Activated CD4-positive, alpha-beta memory T cell treated with anti-CD3 and anti-CD28 coated beads, Interleukin-2, amount 10 ng/mL, durations not matched to agents 7 days and 5 days (primary cell): ENCODE results near the gene KLHL3. TPM values are rescaled to one million over a fixed set of nuclear protein-coding genes. Genes with fewer than 3 reads are reported as not detected.

Experiments
- CTCF ChIA-PET: fragments of 350-600 bp; sonication (Branson Sonifier 250); formaldehyde crosslinking; loops from one replicate; lab custom pipeline; 2021; ENCODE audit warnings: antibody characterized with exemption, inconsistent platforms; lab: Charles Lee
- POLR2A ChIA-PET: fragments of 350-600 bp; sonication (Branson Sonifier 250); formaldehyde crosslinking; loops from one replicate; lab custom pipeline; 2021; ENCODE audit warnings: antibody characterized with exemption; lab: Charles Lee
- DNase-seq: peaks from one replicate; pipeline ENCODE4 v3.0.0-alpha.2; 2020
- H3K27ac Mint-ChIP-seq: one replicate; pipeline ENCODE4 v1.8.0; 2021; ENCODE audit warnings: mild to moderate bottlenecking, mixed read lengths
- H3K27me3 Mint-ChIP-seq: one replicate; pipeline ENCODE4 v1.8.0; 2021; ENCODE audit warnings: mixed read lengths
- H3K36me3 Mint-ChIP-seq: one replicate; pipeline ENCODE4 v1.8.0; 2021; ENCODE audit warnings: low read depth, mixed read lengths
- H3K4me1 Mint-ChIP-seq: one replicate; pipeline ENCODE4 v1.8.0; 2021; ENCODE audit warnings: mixed read lengths
- H3K4me3 Mint-ChIP-seq: one replicate; pipeline ENCODE4 v1.8.0; 2021; ENCODE audit warnings: mild to moderate bottlenecking, mixed read lengths
- H3K9me3 Mint-ChIP-seq: one replicate; pipeline ENCODE4 v1.8.0; 2021; ENCODE audit warnings: mixed read lengths
- total RNA-seq, 2 experiments: library from RNA; stranded (reverse); gene quantifications; one replicate each; pipeline ENCODE4 v1.2.3, GENCODE V29; 2021

KLHL3 gene
- total RNA-seq, 2 experiments from 2014 or later: 2.8 to 3.6 TPM

DNA sequence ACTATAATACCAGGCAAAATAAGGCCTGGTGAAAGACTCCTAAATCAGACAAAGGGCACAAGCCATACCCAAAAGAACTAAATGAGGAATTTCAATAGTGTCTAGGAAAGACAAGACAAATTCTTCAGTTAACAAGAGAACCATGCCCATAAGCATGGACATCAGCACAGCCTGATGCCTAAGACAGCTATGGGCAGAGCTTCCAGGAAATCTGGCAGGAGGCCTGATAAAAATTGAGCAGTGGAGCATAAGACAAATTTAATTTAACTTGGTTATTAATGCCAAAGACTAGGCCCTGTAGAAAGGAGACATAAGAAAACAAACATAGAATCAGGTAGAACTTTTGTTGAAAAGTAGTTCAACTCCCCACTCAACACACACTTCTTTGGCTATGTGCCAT, 17.3 kb downstream of the KLHL3 start:
- ChIA-PET POLR2A (no interaction called here), CTCF (interaction anchor here (1.0 kb wide), 1 partner anchor 58 kb away, joined by 3 read pairs; no protein-coding TSS in a partner anchor)
- Mint-ChIP-seq H3K27me3 (no peaks in the 10 kb centered on the region), H3K4me3 (no peak overlapping the region), H3K9me3 (no peaks in the 10 kb centered on the region), H3K4me1 (no peaks in the 10 kb centered on the region), H3K36me3 (no peaks in the 10 kb centered on the region), H3K27ac (no peak overlapping the region)
- no peak for DNase-seq

DNA sequence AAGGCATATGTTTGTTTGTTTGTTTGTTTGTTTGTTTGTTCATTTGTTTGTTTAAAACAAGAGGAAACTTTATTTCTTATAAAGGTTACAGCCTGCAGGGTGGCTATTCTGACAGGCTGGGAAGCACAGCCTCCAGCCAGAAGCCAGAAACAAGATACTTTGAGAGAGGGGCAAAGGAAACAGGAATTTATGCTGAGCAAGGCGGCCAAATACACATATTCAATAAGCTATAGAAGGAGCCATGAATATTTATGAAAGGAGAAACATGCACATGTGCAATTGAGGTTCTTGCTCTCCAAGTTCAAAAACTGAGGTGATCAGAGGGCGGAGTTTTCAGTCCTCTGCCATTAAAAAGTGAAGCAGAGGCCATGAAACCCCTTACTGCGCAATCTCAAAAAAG, 19.6 kb downstream of the KLHL3 start:
- ChIA-PET POLR2A (no interaction called here), CTCF (no interaction called here)
- no peaks in the 10 kb centered on the region for H3K4me1 Mint-ChIP-seq

DNA sequence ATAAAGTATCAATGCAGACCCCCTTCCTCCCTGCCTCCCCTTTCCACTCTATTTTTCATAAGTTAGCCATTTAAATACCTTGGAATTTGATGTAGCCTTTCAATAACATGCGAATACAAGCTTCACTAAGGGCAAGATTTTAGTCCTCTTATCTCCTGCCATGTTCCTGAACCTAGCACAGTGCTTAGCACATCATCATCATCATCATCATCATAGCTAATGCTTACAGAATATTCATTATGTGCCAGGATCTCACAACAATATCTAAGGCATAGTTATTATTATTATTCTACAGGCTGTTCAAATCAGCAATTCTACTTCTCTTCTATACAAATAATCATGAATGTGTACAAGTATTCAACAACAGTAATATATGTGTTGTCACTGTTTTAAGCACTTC, 20.4 kb downstream of the KLHL3 start:
- DNase-seq: no peak
- H3K27me3 Mint-ChIP-seq: no peaks in the 10 kb centered on the region
- H3K4me1 Mint-ChIP-seq: no peaks in the 10 kb centered on the region
- H3K27ac Mint-ChIP-seq: no peak overlapping the region
- peaks cover 3% of the 10 kb centered on the region for H3K36me3 Mint-ChIP-seq
- ChIA-PET POLR2A (no interaction called here), CTCF (interaction anchor here (1.0 kb wide), 1 partner anchor 27 kb away, joined by 4 read pairs; no protein-coding TSS in a partner anchor)
- H3K4me3 Mint-ChIP-seq: no peak overlapping the region
- peaks cover 2% of the 10 kb centered on the region for H3K9me3 Mint-ChIP-seq

More for the DNA sequence above, 19.6 kb downstream of the KLHL3 start:
- no peak overlapping the region for H3K4me3 Mint-ChIP-seq
- H3K27me3 Mint-ChIP-seq: no peaks in the 10 kb centered on the region
- peaks cover 2% of the 10 kb centered on the region for H3K9me3 Mint-ChIP-seq
- no peaks in the 10 kb centered on the region for H3K36me3 Mint-ChIP-seq
- DNase-seq: no peak
- H3K27ac Mint-ChIP-seq: no peak overlapping the region

DNA sequence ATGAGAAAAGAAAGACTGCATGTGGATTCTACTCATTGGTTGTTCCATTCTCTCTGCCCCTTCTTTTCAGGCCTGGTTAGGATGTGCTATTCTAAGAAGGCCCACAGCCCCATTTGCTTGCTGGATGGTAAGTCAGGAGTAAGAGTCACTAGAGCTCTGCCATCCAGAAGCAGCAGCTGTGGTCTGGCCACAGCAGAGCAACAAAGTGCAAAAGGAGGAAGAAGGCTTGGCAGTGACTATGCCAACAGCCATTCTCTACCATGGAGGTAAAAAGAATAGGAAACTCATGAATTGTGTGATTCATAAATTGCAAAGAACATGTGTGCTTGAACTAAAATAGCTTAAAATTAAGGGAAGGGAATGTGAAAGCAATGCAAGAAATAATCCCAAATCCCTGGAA, 20.9 kb downstream of the KLHL3 start:
- ChIA-PET CTCF (interaction anchor here (1.0 kb wide), 1 partner anchor 27 kb away, joined by 4 read pairs; no protein-coding TSS in a partner anchor), POLR2A (no interaction called here)
- no peak overlapping the region for H3K4me3 Mint-ChIP-seq
- no peaks in the 10 kb centered on the region for H3K4me1 Mint-ChIP-seq
- H3K27me3 Mint-ChIP-seq: no peaks in the 10 kb centered on the region
- DNase-seq: no peak
- H3K36me3 Mint-ChIP-seq: peaks cover 3% of the 10 kb centered on the region
- H3K27ac Mint-ChIP-seq: no peak overlapping the region
- peaks cover 2% of the 10 kb centered on the region for H3K9me3 Mint-ChIP-seq

DNA sequence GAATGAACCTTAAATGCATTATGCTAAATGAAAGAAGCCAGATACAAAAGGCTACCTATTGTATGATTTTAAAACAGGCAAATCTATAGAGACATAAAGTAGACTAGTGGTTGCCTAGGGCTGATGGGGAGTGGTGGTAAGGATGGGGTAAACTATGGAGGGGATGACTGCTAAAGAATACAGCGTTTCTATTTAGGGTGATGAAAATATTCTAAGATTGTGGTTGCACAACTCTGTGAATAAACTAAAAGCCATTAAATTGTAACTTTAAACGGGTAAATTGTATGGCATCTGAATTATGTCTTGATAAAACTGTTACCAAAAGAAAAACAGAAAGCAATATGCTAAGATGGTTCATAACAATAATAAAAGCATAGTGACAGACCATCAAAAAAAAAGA, 21.4 kb downstream of the KLHL3 start:
- ChIA-PET POLR2A (no interaction called here), CTCF (interaction anchor here (1.0 kb wide), 1 partner anchor 28 kb away, joined by 4 read pairs; no protein-coding TSS in a partner anchor)
- no peaks in the 10 kb centered on the region for H3K27me3 Mint-ChIP-seq
- no peak overlapping the region for H3K27ac Mint-ChIP-seq
- no peak overlapping the region for H3K4me3 Mint-ChIP-seq
- no peak for DNase-seq
- peaks cover 2% of the 10 kb centered on the region for H3K9me3 Mint-ChIP-seq
- no peaks in the 10 kb centered on the region for H3K4me1 Mint-ChIP-seq
- peaks cover 3% of the 10 kb centered on the region for H3K36me3 Mint-ChIP-seq

DNA sequence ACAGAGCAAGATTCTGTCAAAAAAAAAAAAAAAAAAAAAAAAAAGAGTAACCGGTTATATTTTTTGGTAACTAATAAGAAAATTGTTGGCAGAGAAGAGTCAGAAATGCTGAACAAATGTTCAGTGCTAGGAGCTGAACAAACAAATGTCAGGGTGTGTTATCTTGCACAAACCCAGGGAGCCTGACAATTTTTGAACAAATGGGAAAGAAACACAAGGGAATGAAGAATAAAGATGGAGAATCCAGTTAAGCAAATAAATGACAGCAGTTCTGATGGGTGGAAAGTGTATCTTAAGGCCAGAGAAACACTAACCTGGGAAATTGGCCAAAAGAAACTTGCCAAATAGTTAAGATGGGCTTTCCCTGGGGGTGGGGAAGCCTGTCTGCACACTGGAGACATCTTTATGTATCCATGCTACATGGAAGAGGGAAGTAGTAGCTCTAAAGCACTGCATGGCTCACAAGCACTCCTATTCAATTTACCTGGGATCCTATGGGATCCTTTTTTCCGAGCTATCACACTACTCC, 23.7 kb downstream of the KLHL3 start:
- no peak for DNase-seq
- Mint-ChIP-seq H3K9me3 (peaks cover 2% of the 10 kb centered on the region), H3K4me3 (no peak overlapping the region), H3K36me3 (peaks cover 3% of the 10 kb centered on the region), H3K27ac (no peak overlapping the region), H3K4me1 (no peaks in the 10 kb centered on the region), H3K27me3 (no peaks in the 10 kb centered on the region)
- CTCF ChIA-PET: interaction anchor here (1.1 to 1.4 kb wide), 2 partner anchors 30 to 52 kb away, joined by 3 to 5 read pairs; no protein-coding TSS in a partner anchor
- POLR2A ChIA-PET: interaction anchor here (1.3 kb wide), 1 partner anchor 16 kb away, joined by 3 read pairs; no protein-coding TSS in a partner anchor

DNA sequence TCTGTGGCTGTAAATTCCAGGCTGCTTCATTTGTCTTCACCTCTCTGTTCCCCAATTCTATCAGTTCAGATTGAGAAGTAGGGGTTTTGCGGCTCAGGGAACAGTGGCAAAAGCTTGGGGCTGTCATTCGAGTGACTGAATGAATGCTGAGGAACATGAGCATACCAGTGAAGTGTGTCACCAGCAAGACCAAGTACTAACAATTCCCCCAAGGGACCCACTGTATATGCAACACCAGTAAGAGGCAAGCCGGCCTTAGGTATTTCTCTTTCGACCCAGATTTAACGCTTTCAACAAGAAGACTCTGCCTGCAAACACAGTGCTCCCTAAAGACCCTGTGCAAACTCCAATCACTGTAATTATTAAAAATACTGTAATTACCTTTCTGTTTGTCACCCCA, 25.8 kb downstream of the KLHL3 start:
- ChIA-PET CTCF (no interaction called here), POLR2A (no interaction called here)
- H3K36me3 Mint-ChIP-seq: peaks cover 10% of the 10 kb centered on the region
- no peak overlapping the region for H3K4me3 Mint-ChIP-seq
- peaks cover 2% of the 10 kb centered on the region for H3K9me3 Mint-ChIP-seq
- no peaks in the 10 kb centered on the region for H3K27me3 Mint-ChIP-seq
- no peak overlapping the region for H3K27ac Mint-ChIP-seq
- H3K4me1 Mint-ChIP-seq: no peaks in the 10 kb centered on the region
- no peak for DNase-seq

DNA sequence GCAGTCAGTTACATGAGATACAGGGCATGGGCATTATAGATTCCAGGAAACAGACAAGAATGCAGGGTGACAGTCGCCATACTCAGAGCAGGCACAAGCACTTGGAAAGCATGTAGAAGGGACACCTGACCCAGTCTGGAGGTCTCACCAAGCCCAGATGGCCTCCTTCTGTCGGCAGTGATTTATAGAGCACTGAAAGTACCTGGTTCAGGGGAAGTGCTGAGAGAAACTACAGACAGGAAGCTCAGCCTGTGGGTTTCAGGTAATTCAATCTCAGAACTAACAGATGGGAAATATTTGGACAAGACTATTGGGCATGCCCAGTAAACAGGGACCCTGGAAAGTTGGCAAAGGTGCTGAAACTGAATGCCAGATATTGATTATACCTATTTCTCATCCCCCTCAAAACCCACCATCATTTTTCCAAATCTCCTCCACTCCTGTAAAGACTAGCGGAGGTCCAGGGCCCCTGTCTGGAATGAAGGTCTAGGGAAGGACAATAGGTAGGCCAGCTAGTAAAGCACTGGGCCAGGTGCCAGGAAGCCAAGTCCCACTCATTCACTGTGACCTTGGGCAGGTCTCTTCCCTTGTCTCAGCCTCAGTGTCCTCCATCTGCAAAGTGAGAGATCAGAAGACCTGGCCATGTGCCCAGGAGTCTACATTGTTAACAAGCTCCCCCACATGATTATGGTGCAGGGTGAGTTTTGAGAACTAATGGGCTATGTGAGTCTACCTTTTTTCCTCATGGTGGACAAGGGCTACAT, 26.9 kb downstream of the KLHL3 start:
- Mint-ChIP-seq H3K4me3 (no peak overlapping the region), H3K9me3 (peaks cover 2% of the 10 kb centered on the region), H3K27me3 (no peaks in the 10 kb centered on the region), H3K4me1 (no peaks in the 10 kb centered on the region), H3K27ac (no peak overlapping the region), H3K36me3 (peaks cover 10% of the 10 kb centered on the region)
- no peak for DNase-seq
- ChIA-PET CTCF (interaction anchor here (0.8 to 1.0 kb wide), 2 partner anchors 34 to 48 kb away, joined by 3 read pairs; no protein-coding TSS in a partner anchor), POLR2A (no interaction called here)

DNA sequence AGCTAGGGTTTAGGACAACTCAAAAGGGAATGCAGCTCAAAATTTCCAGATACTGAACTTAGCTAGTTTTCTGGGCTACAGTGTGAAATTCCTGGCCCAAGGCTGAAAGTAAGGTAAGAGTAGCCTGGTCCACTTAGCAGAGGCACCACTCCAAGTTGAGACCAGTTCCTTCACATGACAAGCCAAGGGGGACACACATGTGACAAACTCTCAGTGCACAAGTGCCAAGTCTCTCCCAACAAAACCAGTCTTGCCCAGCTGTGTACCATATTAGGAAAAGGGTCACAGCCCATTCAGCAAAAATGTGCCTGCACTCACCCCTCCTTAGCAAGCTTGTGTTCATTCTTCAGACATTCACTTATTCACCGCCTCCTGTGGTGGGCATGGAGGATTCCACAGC, 27.8 kb downstream of the KLHL3 start:
- Mint-ChIP-seq H3K4me3 (no peak overlapping the region), H3K27ac (no peak overlapping the region), H3K9me3 (peaks cover 2% of the 10 kb centered on the region), H3K27me3 (no peaks in the 10 kb centered on the region), H3K4me1 (no peaks in the 10 kb centered on the region), H3K36me3 (peaks cover 10% of the 10 kb centered on the region)
- POLR2A ChIA-PET: interaction anchor here (0.7 kb wide), 2 partner anchors 13 to 42 kb away, joined by 3 read pairs; no protein-coding TSS in a partner anchor
- DNase-seq: no peak
- CTCF ChIA-PET: interaction anchor here (0.8 kb wide), 1 partner anchor 48 kb away, joined by 3 read pairs; no protein-coding TSS in a partner anchor

DNA sequence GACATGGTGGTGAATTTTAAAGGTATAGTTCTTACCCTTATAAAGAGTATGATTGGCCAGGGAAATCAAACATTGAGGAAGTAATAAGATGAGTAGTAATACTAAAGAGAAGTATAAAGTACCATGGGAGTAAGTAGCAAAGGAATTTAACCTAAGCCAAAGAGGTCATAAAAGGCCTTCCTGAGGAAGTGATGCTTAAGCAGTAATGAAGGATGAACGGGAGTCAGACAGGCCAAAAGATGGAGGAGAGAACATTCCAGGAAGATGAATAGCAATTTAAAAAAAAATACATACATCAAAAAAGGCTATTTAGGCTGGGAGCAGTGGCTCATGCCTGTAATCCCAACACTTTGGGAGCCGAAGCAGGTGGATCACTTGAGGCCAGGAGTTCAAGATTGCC, 29.0 kb downstream of the KLHL3 start:
- ChIA-PET CTCF (interaction anchor here (1.3 kb wide), 1 partner anchor 9 kb away, joined by 4 read pairs; no protein-coding TSS in a partner anchor), POLR2A (no interaction called here)
- no peaks in the 10 kb centered on the region for H3K9me3 Mint-ChIP-seq
- H3K27ac Mint-ChIP-seq: no peak overlapping the region
- H3K4me3 Mint-ChIP-seq: no peak overlapping the region
- H3K27me3 Mint-ChIP-seq: no peaks in the 10 kb centered on the region
- no peaks in the 10 kb centered on the region for H3K4me1 Mint-ChIP-seq
- H3K36me3 Mint-ChIP-seq: peaks cover 10% of the 10 kb centered on the region
- no peak for DNase-seq

DNA sequence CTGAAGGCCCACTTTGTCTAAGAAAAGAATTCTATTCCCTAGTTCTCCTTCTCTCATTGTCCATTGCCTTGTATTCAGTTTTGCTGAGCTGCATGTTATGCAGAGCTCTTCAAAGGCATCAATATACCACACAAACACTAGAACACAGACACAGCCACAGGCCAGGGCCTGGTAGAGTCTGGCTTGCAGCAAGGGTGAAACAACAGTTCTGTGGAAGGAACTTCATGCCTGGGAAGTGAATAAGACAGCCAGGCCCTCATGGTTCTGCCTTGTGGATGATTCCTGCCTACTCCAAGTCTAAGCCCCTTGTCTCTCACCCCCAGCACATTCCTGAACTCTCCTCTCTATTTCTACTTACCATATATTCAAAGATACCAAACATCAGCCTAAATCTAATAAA, 30.8 kb downstream of the KLHL3 start:
- Mint-ChIP-seq H3K4me1 (no peaks in the 10 kb centered on the region), H3K9me3 (no peaks in the 10 kb centered on the region), H3K36me3 (peaks cover 7% of the 10 kb centered on the region), H3K27me3 (no peaks in the 10 kb centered on the region), H3K27ac (no peak overlapping the region), H3K4me3 (no peak overlapping the region)
- no peak for DNase-seq
- POLR2A ChIA-PET: no interaction called here
- CTCF ChIA-PET: no interaction called here

DNA sequence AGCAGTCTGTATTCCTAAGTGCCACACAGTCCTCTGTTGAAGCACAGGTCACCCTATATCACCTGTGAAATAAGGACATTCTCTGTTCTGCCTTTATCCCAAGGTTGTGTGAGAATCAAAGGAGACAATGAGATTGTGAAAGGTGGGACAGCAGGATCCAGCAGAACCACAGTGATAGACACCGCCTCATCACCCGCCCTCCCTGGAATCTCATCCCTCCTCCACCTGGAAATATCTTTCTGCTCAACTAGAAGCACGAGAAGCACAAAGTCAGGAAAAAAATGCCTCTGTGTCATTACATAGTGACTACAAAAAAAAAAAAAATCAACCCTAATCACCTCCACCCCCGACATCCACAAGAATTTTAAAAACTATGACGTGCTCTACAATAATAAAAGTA, 32.3 kb downstream of the KLHL3 start:
- POLR2A ChIA-PET: no interaction called here
- no peaks in the 10 kb centered on the region for H3K27me3 Mint-ChIP-seq
- DNase-seq: no peak
- H3K9me3 Mint-ChIP-seq: no peaks in the 10 kb centered on the region
- CTCF ChIA-PET: no interaction called here
- H3K36me3 Mint-ChIP-seq: peaks cover 7% of the 10 kb centered on the region
- no peaks in the 10 kb centered on the region for H3K4me1 Mint-ChIP-seq
- H3K4me3 Mint-ChIP-seq: no peak overlapping the region
- no peak overlapping the region for H3K27ac Mint-ChIP-seq

DNA sequence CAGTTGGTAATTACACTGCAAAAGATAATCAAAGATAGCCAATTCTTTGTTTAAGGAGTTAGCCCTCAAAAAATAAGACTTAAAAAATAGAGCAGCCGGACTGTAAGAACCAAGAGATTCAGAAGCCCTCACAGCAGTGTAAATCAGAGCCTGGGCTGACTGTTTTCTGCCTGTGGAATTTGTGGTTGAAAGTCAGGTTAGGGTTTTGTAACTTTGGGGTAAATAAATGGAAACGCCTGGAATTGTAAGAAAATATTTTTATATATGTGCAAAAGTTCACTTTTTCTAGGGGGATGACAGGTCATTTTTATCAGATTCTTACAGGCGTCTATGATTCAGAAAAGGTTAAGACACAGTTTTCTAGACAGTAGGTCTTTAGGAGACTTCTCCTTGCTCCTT, 35.6 kb downstream of the KLHL3 start:
- H3K27ac Mint-ChIP-seq: no peak overlapping the region
- H3K4me3 Mint-ChIP-seq: no peak overlapping the region
- no peak for DNase-seq
- no peaks in the 10 kb centered on the region for H3K27me3 Mint-ChIP-seq
- H3K4me1 Mint-ChIP-seq: peaks cover 22% of the 10 kb centered on the region
- H3K9me3 Mint-ChIP-seq: no peaks in the 10 kb centered on the region
- ChIA-PET CTCF (interaction anchor here (1.0 kb wide), 1 partner anchor 42 kb away, joined by 3 read pairs; no protein-coding TSS in a partner anchor), POLR2A (no interaction called here)
- peaks cover 17% of the 10 kb centered on the region for H3K36me3 Mint-ChIP-seq
